GM21367 (cell line): Measurements from ENCODE around the gene RNF212B.

ENCODE experiments used
- ATAC-seq: cut with Tn5 transposase; IDR thresholded peaks from one replicate; pipeline ENCODE4 v1.9.1; 2021; ENCODE audit not compliant: unreplicated experiment

The RNF212B gene

DNA sequence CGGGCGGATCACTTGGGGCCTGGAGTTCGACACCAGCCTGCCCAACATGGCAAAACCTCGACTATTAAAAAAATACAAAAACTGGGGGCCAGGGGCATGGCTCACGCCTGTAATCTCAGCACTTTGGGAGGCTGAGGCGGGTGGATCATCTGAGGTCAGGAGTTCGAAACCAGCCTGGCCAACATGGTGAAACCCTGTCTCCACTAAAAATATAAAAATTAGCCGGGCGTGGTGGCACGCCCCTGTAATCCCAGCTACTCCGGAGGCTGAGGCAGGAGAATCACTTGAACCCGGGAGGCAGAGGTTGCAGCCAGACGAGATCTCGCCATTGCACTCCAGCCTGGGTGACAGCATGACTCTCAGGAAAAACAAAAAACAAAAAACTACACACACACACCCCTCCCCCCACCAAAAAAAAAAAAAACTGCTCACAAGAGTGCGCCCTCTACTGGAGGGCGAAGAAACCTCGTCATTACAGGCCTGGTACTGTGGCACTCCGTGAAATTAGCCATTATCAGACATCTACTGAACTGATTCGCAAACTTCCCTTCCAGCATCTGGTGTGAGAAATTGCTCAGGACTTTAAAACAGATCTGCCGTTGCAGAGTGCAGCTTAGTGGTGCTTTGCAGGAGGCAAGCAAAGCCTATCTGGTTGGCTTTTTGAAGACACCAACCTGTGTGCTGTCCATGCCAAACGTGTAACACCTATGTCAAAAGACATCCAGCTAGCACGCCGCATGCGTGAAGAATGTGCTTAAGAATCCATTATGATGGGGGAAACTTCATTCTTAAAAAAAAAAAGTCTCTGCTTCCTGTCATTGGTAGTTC is 57.2 kb downstream of the RNF212B start:
- ATAC-seq: no peak

DNA sequence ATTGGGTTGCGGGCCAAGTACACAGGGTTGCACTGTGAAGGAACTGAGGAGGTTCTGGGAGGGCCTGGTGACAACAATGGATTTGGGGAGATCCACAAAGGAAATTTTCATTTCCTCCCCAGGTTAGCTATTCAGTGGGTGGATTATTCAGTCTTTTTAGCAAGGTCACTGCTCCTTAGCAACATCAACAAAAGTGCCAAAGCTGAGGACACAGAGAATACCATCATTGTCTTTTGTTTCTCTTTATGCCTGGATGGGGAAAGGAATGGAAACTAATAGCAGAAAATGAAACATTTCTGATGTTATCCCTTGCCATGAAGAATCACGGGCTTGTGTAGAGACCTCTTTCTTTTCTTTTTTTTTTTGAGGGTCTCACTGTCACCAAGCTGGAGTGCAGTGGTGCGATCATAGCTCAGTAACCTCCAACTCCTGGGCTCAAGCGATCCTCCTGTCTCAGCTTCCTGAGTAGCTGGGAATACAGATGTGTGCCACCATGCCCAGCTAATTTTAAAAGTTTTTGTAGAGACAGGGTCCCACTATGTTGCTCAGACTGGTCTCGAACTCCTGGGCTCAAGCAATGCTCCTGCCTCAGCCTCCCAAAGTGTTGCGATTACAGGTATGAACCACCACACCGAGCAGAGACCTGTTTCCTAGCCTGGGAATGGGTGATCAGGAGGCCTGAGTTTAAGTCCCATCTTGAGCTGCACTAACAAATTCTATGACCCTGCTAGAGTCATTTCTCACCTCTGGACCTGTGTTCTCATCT is 58.5 kb downstream of the RNF212B start:
- ATAC-seq: no peak

DNA sequence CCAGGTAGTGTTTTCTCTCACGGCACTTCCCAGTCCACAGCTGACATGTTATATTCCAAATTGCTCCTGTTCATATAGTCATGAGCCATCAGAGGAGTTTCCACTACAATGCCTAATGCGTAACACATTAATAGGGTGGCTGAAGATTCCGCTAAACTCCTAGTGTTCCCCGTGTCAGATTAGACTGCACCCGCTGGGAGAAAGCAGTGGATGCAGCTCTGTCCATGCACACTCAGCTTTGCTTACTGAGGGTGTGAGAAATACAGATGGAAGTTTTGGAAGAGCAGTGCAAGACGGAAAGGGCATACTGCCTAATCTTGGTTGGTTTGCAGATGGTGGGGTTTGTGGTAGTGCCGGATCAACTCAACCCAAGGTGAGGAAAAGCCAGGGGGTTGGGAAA is 59.4 kb downstream of the RNF212B start:
- ATAC-seq: no peak

DNA sequence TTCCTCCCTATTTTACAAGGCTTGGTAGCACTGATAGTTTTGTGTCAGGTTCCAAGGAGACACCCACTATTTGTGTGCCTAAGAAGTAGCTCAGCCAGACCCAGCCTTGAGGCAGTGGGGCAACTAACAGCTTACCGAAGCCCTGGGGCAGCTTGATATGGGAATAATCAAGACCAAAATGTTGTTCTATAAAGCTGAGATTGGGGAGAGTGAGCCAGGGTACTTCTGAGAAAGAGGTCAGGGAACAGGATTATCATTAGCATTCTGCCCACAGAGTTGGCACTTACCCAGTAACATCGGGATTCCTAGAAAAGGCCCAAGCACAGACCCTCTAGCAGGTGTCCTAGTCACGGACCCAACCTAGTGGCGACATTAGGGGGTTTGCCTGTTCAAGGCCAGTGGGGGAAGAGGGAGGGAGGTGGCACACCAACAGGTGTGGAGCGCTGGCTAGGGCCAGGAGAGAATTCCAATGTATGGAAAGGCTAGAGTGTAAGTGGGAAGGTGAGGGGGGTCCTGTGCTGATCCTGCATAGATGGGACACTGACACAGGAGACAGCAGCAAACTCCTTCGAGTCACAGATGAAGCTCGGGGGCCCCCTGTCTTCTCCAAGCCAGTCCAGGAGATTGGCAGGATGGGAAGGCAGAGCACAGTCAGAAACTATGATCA is 60.0 kb downstream of the RNF212B start:
- ATAC-seq: no peak

DNA sequence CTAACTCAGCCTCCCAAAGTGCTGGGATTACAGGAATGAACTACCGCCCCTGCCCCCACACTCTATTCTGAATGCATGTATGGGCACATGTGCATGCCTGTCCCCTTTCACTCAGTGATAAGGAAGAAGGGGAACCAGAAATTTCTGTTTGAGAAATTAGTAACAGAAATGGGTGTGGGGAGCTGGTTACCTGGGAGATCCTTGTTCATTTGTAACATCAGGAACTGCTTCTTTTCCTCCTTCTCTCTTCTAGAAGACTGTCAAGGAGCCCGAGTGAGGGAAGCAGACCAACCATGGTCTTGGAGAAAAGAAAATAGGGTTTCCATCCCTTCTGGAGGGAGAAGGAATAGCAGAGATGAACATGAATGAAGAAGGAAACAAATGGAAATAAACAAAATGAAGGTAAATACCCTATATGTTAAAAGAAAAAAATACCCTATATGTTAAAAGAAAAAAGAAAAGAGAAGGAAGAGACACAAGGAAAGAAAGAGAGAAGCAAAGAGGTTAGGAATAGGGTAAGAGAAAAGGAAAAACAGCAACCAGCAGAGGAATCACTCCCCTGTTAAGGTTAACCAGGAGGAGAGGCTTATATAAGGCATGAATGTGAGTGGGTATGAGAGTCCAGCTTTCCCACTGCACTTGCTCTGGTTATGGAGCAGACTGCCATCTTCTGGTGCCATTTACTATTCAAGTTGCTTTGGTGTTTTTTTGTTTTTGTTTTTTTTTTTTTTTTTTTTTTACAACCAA is 61.6 kb downstream of the RNF212B start:
- ATAC-seq: no peak

DNA sequence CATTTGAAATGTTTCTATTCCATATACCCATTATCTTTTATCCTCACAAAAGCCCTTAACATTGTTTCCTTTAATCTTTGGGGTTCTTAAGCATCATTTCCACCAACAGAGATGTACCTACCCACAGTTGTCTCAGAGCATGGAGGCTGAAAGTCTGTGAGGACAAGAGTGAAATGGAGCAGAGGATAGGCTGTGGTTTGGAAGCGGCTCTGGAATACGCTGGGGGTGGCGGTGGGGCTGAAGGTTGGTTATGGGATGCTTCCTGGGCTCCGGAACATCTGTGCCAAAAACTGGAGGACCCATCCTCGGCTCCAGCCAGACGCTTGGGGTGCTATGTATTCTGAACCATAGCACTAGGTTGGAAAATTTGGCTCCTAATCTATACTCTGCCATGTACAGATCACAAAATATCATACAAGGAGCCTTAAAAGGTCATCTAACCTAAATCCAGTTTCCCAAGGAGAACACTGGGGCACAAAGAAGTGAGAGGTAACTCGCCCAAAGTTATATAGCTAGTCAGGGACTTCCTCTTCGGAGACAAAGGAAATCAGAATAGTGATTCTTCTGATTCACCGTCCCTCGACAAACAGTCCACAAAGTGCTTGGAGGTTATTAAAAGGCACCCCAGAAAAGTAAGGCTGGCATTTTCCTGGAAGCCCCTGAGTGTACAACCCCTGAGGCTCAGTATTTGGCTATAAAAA is 62.4 kb downstream of the RNF212B start:
- no peak for ATAC-seq

DNA sequence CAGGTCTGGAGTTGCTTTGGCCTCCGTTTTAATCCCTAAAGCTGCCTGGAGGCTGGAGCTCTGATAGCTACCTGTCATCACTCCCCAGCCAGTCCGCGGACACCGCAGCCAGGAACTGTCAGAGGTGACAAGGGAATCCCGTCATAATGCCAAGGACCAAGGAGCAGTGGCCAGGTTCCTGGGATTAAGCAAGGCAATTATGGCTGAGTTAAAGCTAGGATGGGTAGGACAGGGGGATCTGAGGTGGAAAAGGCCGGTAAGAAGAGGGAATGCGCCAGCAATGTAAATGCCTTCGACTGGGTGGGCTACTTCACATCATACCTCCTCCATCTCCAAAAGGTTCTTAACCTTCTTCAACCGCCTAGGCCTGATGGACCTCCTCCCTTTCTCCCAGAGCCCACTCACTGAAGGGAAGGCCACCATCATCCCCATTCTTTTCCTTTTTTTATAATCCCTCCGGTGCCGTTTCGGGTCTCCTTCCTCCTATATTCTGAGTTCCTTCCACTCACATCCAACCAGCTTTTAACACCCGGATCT is 63.0 kb downstream of the RNF212B start:
- ATAC-seq: no peak

DNA sequence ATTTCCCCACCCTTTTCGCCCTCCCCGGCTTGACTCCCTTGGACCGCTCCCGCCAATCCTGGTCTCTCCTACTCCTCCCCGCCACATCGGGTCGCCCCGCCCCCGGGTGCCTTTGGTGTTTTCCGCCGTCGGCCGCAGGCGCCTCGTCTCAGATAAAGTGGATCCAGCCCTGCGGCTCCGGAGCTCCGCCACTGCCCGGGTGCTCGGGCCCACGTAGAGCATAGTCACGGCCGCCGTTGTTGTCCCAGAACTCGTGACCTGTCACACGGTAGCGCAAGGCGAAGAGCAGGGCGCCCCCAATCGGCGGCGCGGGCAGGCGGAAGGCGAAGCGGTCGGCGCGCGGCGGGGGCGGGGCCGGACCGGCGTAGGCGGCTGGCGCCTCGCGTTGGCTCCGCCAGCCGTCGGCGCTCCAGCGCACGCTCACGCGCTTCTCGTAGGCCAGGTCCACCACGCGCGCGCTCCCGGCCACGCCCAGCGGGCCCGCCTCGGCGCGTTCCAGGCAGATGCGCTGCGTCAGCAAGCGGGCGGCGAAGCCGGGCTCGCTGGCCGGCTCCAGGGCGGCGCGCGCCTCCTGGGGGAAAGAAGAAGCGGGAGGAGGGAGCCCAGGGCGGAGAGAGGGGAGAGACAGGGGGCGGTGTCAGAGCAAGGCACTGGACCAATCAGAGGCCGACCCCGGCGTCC is 63.7 kb downstream of the RNF212B start:
- ATAC-seq: peak; percentile 65

DNA sequence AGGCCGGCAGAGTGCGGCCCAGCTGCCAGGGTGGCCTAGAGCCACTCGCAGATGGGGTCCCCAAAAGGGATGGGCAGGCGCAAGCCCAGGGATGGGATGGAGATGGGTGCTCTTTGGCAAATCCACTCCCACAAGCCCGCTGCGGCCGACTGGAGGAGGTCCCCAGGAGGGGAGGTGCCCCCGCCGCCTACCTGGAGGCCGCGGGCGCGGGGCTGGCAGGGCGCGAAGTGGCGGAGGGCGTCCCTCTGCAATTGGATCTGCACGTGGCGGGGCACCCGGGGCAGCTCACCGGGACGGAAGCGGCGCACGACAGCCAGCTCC is 64.2 kb downstream of the RNF212B start:
- peak; percentile 6 for ATAC-seq

DNA sequence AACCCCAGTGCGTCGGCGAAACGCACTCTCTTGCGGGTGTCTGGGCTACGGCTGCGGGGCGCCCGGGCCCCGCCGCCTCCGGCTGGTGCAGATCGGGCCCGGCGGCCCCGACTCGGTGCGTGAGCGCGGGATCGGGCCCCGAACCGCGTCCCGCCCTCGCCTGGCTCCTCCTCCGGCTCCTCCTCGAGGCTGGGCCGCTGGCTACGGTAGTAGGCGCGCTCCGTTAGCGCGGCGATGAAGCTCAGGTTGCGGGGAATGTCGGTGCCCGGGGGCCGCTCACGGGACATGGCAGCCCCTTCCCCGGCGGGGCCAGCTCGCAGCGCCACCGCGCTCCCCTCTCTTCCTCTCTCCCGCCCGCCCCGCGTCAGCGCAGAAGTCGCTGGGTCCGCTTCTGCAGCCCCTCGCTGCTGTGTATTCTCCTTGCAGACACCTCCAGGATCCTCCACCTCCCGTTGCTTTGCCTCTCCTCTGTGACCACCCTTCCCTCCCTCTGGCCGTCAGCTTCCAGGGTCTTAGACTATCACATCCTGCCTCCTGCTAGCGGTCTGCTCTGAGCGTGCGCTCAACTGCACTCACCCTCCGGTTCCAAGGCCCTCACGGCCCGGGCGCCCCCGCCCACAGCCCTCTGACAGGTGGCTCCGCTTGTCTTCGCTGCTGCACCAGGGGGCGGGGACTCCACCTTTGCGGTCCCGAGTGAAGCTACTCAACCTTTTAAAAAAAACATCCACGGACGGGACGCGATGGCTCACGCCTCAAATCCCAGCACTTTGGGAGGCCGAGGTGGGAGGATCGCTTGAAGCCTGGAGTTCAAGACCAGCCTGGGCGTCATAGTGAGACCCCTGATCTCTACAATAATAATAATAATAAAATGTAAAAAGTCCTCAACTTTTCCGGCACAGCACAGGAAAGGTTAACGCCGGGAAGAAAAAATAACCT is 64.8 kb downstream of the RNF212B start, which contains the start of gene PPP1R3E:
PPP1R3E (minus strand) TSS at position 570 of the 936 bp plus-strand sequence; CDS start at position 287, 283 bp downstream.
- peak; percentile 20 for ATAC-seq

DNA sequence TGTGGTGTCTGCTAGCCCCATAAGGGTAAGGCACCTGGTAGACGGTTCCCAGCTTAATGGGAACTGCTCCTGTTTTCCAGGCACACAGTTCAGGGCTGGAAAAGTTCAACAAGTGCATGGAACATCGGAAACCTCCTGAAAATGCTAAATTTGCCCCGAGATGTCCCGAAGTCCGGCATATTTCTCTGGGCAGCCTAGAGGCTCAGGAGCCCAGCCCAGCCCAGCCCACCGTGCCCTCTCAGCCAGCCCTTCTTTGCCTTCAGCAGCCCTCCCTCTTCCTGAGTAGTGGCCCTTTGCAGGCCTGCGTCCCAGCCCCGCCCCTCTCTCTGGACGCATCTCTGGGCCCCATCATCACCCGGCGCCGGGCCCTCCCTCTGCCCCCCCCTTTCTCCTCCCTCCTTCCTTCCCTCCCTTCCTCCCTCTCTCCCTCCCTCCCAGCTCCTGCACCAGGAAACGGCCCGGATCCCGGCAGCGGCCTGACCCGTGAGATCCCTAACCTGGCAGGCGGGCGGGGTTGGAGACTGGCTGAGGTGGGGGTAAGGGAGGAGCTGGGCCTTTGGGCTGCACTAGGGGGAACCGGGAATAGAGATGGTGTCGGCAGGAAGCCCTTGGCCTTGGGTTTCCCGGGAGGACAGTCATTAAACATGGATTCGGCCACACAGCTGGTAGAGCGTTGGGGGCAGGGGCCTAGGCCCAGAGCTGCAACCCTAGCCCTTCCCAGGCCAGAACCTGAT is 68.8 kb downstream of the RNF212B start, which contains the start of gene BCL2L2:
BCL2L2 (plus strand) TSS at position 422 of the 734 bp plus-strand sequence. CDS start 935 bp downstream, outside the sequence.
- ATAC-seq: peak; percentile 29

DNA sequence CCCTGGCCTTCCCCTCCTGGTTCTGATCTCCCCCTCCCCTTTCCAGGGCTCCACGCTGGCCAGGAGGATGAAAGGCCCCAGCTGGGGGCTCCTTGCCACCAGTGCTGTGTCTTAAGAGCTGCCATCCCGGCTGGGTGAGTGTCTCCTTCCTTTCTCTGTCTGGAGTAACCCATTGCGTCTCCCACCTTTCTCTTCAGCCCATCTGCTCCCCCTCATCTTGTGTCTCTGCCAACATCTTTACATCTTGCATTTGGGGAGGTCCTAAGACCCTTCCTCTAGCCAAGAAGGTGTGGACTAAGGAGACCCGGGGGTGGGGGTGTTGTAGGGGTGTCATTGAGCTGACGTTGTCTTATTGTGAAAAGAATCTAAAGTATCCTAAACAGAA is 69.4 kb downstream of the RNF212B start:
- no peak for ATAC-seq

DNA sequence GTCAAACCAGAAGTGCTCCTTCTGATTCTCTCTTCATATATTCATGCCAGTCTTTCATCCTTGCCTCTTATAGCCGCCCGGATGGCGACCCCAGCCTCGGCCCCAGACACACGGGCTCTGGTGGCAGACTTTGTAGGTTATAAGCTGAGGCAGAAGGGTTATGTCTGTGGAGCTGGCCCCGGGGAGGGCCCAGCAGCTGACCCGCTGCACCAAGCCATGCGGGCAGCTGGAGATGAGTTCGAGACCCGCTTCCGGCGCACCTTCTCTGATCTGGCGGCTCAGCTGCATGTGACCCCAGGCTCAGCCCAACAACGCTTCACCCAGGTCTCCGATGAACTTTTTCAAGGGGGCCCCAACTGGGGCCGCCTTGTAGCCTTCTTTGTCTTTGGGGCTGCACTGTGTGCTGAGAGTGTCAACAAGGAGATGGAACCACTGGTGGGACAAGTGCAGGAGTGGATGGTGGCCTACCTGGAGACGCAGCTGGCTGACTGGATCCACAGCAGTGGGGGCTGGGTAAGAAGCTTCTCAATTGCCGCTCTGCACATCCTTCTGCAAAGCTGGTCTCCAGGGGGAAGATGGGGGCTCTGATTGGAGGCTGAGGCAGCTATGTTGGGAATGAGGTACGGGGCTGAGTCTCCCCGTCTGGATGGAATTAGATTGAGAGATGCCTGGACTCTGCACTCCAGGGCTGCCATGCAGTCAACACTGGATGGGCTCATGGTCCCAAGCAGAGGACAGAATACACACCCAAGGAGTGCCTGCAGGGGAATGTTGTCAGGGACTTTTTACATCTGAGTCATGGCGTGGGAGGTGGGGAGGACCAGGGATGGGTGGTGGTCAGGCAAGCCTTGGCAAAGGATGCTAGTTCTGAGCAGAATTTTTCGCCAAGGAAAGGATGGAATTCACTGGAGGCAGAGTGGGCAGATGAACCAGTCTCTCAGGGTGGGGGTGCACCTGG is 70.2 kb downstream of the RNF212B start:
- no peak for ATAC-seq

DNA sequence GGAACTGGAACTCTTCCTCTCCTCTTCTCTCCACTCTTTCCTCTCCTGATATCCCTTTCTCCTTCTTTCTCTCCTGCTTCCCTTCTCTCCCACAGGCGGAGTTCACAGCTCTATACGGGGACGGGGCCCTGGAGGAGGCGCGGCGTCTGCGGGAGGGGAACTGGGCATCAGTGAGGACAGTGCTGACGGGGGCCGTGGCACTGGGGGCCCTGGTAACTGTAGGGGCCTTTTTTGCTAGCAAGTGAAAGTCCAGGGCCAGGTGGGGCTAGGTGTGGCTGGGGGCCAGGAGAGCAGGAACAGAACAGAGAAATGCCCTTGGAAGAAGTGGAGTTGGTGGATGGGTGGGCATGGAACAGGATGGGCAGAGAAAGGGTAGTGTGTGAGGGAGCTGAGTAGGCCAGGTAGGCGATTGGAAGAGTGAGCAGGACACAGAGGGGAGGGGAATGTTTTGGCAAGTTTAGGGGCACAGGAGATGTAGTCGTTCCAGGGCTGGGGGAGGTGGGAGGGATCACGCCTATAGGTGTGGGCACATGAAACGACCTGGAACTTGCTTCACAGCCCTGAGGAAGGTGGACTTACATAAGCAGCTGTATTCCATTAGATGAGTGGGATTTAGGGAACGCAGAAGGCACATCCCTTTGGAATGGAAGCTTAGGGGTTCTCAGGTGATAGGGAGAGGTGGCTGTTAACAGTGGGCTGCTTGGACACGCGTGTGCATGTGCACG is 71.1 kb downstream of the RNF212B start:
- no peak for ATAC-seq

DNA sequence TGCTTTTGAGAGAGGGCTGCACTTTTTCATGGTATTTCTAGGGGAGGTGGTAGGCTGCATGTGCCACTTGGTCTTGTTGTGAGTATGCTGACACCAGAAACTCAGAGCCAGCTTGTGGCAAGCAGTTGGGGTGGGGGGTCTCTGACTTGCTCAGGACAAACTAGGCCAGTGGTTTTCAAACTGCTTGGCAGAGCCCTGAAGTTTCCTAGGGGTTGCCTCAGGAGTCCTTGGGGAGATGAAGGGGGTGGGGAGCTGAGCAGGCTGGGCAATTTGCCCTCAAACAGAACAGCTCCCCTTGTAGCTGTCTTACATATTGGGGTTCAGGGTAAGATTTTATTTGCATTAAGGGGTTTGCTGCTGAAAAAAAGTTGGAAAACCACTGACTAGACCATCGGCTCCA is 72.8 kb downstream of the RNF212B start:
- ATAC-seq: no peak

DNA sequence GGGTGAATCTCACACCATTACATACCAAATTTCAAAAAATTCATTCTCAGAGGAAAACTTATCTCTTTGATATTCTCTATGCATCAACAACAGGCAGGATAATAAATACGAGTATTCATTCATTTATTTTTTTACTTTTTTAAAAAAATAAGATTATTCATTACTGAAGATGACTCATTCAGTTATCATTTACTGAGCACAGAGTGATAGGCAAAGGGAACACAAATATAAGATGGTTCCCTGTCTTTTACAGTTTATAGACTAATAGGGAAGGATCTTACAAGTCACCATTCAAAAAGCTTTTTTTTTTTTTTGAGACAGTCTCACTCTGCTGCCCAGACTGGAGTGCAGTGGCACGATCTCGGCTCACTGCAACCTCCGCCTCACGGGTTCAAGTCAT is 78.6 kb downstream of the RNF212B start:
- ATAC-seq: no peak
